WI38 (cell line): Measurements from ENCODE around the gene USP2.

Experiments
- H3K4me3 ChIP-seq: 2 replicates; pipeline ENCODE4 v1.5.1; 2011; ENCODE audit warnings: low read depth, mild to moderate bottlenecking, control low read depth, low read length
- TF ChIP-seq, protein P1 (sequence below): IDR thresholded peaks from 2 replicates; pipeline ENCODE4 v1.5.1; 2012; ENCODE audit warnings: low read depth, mild to moderate bottlenecking, control low read depth, low read length

Gene USP2

GRCh38 chr11:119309953-119310681 is 71.4 kb downstream of the USP2 start:
- no peak overlapping the region for H3K4me3 ChIP-seq
- TF ChIP-seq, protein P1, sequence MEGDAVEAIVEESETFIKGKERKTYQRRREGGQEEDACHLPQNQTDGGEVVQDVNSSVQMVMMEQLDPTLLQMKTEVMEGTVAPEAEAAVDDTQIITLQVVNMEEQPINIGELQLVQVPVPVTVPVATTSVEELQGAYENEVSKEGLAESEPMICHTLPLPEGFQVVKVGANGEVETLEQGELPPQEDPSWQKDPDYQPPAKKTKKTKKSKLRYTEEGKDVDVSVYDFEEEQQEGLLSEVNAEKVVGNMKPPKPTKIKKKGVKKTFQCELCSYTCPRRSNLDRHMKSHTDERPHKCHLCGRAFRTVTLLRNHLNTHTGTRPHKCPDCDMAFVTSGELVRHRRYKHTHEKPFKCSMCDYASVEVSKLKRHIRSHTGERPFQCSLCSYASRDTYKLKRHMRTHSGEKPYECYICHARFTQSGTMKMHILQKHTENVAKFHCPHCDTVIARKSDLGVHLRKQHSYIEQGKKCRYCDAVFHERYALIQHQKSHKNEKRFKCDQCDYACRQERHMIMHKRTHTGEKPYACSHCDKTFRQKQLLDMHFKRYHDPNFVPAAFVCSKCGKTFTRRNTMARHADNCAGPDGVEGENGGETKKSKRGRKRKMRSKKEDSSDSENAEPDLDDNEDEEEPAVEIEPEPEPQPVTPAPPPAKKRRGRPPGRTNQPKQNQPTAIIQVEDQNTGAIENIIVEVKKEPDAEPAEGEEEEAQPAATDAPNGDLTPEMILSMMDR: no peak

- TF ChIP-seq, protein P1: no peak
- no peak overlapping the region for H3K4me3 ChIP-seq
These were observed 72.1 kb downstream of the USP2 start for GRCh38 chr11:119309411-119309810.

DNA sequence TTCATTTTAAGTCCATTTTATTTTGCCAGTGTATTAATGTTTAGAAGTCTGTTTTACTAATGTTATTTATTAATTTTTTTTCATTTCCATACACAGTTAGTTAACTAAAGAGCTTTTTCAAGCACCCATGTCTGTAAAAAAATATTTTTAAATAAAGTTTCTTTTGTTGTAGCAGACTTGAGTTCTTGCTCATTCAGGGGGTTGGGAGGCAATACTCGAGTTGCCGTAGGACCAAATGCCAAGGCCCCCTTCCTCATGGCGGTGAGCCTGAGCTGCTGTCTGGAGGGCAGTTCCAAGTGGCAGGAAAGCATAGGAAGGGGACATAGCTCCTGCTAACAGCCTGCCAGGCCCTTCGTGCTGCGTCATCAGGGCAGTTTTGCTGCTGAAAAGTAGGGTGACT is 73.5 kb downstream of the USP2 start:
- TF ChIP-seq, protein P1: no peak
- H3K4me3 ChIP-seq: no peak overlapping the region

GRCh38 chr11:119307219-119307618 is 74.3 kb downstream of the USP2 start:
- TF ChIP-seq, protein P1: no peak
- no peak overlapping the region for H3K4me3 ChIP-seq

- TF ChIP-seq, protein P1: no peak
These were observed 75.1 kb downstream of the USP2 start for GRCh38 chr11:119306373-119306890.

GRCh38 chr11:119305556-119306372 is 75.7 kb downstream of the USP2 start:
- TF ChIP-seq, protein P1: no peak
- H3K4me3 ChIP-seq: no peak overlapping the region

More at GRCh38 chr11:119306373-119306890, 75.1 kb downstream of the USP2 start:
- no peak overlapping the region for H3K4me3 ChIP-seq
